ENCODE measurements around the gene POLK.

The POLK gene

GRCh38 chr5:75611311-75612225, 99.9 kb downstream of the POLK start, which contains the start of gene ANKDD1B:
TSS of gene ANKDD1B (plus strand) at chr5:75611453. CDS start at chr5:75611635, 182 bp downstream.
- DNase-seq = no peak

GRCh38 chr5:75612226-75612569, 100.5 kb downstream of the POLK start:
- no peak for DNase-seq

- DNase-seq = no peak
Measured at GRCh38 chr5:75612901-75613300, 101.2 kb downstream of the POLK start.

- DNase-seq = no peak
Measured at GRCh38 chr5:75614176-75614575, 102.5 kb downstream of the POLK start.

GRCh38 chr5:75616371-75616881, 104.7 kb downstream of the POLK start:
- no peak for DNase-seq

GRCh38 chr5:75616971-75617621, 105.4 kb downstream of the POLK start:
- no peak for DNase-seq

- no peak for DNase-seq
Measured at GRCh38 chr5:75617736-75618352, 106.2 kb downstream of the POLK start.

- no peak for DNase-seq
Measured at GRCh38 chr5:75620184-75620959, 108.7 kb downstream of the POLK start.

GRCh38 chr5:75622564-75622963, 110.9 kb downstream of the POLK start:
- DNase-seq = no peak

- no peak for DNase-seq
Measured at GRCh38 chr5:75623846-75624245, 112.2 kb downstream of the POLK start.

GRCh38 chr5:75626959-75627358, 115.3 kb downstream of the POLK start:
- no peak for DNase-seq

GRCh38 chr5:75627801-75628200, 116.1 kb downstream of the POLK start:
- DNase-seq = no peak

- no peak for DNase-seq
Measured at GRCh38 chr5:75630875-75631274, 119.2 kb downstream of the POLK start.

- DNase-seq = no peak
Measured at GRCh38 chr5:75632321-75632720, 120.6 kb downstream of the POLK start.

GRCh38 chr5:75637949-75638348, 126.3 kb downstream of the POLK start:
- DNase-seq = no peak

- DNase-seq = no peak
Measured at GRCh38 chr5:75639535-75640311, 128.0 kb downstream of the POLK start.

GRCh38 chr5:75640395-75640794, 128.7 kb downstream of the POLK start:
- DNase-seq = no peak

GRCh38 chr5:75640826-75641225, 129.1 kb downstream of the POLK start:
- DNase-seq = no peak

- DNase-seq = no peak
Measured at GRCh38 chr5:75648712-75649111, 137.0 kb downstream of the POLK start.
